Omental fat pad (tissue), 4 donors: ENCODE results near the gene GLIS2. TPM values are rescaled to one million over a fixed set of nuclear protein-coding genes. Genes with fewer than 3 reads are reported as not detected.
"Not testable (repeated sequence)": the region's sequence is repeated elsewhere in the genome, so short reads cannot be mapped to it uniquely, and the experiment has no call there.

Experiments used
- ATAC-seq: fragments of 150-250 bp; one replicate; pipeline ENCODE4 v1.9.1; 2016; ENCODE audit warnings: mild to moderate bottlenecking, moderate library complexity; ENCODE audit not compliant: low FRiP score
- DNase-seq: peaks from one replicate; pipeline ENCODE4 v3.0.0-alpha.2; 2019; ENCODE audit warnings: low spot score
- total RNA-seq, 4 donors: library from RNA; depleted of rRNA; stranded (reverse); fragments of >200 nt; gene quantifications; one replicate each; pipeline ENCODE4 v1.1.0, GENCODE V29; 2016
- TF ChIP-seq, protein P1 (sequence below), 3 donors: fragments of 450-650 bp; IDR thresholded peaks; one replicate each; pipeline ENCODE4 v1.5.1; 2016 to 2017; ENCODE audit warnings: antibody characterized with exemption in 3 of 3, mild to moderate bottlenecking in 3 of 3, moderate library complexity in 2 of 3

GLIS2 gene
- total RNA-seq, 4 donors from 2014 or later, result 1.9 to 4.9 (median 3.0) TPM

DNA sequence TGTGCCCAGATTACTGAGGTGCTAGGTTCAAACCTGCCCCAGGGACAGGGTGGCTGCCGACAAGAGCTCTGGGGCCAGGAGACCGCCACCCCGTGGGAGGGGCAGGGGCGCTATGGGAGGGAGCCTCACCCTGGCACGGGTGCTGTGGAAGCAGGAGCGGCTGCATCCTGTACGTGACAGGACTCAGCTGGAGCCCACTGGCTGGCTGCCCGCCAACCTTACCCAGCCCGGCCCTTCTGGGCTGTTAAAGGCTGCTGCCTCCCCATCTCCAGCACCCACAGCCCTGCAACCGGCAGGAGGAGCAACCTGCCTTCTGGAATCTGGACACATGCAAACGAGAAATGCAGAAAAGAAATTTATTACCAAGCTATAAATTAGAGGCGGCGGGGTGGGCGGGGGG lies 24.0 kb downstream of the GLIS2 start:
- DNase-seq (no peak), ATAC-seq (no peak)
- TF ChIP-seq, protein P1, sequence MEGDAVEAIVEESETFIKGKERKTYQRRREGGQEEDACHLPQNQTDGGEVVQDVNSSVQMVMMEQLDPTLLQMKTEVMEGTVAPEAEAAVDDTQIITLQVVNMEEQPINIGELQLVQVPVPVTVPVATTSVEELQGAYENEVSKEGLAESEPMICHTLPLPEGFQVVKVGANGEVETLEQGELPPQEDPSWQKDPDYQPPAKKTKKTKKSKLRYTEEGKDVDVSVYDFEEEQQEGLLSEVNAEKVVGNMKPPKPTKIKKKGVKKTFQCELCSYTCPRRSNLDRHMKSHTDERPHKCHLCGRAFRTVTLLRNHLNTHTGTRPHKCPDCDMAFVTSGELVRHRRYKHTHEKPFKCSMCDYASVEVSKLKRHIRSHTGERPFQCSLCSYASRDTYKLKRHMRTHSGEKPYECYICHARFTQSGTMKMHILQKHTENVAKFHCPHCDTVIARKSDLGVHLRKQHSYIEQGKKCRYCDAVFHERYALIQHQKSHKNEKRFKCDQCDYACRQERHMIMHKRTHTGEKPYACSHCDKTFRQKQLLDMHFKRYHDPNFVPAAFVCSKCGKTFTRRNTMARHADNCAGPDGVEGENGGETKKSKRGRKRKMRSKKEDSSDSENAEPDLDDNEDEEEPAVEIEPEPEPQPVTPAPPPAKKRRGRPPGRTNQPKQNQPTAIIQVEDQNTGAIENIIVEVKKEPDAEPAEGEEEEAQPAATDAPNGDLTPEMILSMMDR (IDR thresholded peaks at IDR 0.05), result no peak

DNA sequence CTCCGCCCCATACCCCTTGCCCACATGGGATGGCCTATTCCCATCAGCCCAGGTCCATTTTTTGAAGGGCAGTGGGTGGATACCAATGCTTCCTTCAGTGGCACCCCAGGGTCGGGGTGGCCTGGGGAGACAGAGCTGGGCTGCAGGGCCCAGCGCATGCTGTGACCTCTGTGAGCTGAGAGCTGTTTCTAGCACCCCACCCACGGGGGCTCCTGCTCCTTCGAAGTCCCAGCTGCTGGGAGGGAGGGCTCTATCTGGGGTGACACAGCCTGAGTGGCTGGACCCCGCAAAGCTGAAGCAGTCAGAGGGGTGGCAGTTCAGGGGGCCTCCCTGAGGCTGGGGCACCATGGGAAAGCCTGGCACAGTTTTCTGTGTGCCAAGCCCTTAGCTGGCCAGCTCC lies 24.6 kb downstream of the GLIS2 start:
- ATAC-seq (no peak), DNase-seq (no peak)
- TF ChIP-seq, protein P1 (IDR thresholded peaks at IDR 0.05), result no peak

DNA sequence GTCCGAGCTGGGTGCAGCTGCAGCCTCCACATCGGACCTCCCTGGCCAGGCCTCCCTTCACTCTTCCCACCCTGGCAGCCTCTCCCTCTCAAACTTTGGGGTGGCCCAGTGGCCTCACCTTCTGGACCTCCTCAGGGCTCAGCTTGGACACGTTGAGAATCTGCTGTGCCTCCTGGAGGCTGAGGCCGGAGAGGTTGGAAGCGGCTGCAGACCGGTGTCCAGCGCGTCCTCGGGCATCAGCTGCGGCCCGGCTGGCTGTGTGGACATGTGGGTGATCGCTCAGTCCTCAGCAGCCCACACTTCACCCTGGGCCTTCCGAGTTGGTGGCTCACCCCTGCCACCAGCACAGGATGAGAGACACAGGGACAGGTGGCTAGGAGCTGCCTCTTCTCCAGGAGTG lies 25.4 kb downstream of the GLIS2 start:
- TF ChIP-seq, protein P1 (IDR thresholded peaks at IDR 0.05), result no peak
- no peak for DNase-seq

DNA sequence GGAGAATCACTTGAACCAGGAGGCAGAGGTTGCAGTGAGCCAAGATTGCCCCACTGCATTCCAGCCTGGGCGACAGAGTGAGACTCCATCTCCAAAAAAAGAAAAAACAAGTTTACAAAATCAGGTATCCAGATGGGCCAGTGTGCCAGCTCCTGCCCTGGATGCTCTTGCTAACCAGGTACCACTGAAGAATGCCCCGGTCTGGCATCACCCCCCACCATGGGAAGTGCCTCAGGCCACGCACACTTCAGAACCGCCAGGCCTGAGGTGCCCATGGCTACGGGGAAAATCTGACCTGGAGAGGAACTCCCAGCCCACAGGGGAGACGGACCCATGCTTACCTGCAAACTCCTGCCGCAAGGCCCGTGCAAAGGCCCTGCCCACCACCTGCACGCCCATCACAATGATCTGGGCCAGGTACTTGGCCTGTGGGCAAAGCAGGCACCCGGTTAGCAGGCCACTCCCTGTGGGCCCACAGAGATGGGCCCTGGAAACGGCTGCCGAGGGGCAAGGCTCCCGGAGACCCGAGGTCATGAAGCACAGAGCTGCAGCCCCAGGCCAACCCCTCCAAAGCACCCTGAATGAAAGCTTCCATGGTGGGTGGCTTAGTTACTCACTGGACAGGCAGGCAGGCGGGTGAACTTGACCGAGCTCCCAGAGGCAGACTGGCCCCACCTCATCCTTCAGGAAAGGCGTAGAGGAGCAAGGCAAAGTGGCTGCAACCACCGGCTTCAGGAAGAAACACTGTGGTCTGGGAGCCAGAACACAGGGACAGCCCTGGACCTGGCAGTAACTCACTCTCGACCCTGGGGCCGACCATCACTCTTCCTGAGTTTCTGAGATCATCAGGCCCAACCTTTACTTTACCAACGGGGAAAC lies 27.2 kb downstream of the GLIS2 start:
- DNase-seq (no peak), ATAC-seq (no peak)
- TF ChIP-seq, protein P1 (IDR thresholded peaks at IDR 0.05), result no peak

More for the DNA sequence above, 25.4 kb downstream of the GLIS2 start:
- no peak for ATAC-seq

DNA sequence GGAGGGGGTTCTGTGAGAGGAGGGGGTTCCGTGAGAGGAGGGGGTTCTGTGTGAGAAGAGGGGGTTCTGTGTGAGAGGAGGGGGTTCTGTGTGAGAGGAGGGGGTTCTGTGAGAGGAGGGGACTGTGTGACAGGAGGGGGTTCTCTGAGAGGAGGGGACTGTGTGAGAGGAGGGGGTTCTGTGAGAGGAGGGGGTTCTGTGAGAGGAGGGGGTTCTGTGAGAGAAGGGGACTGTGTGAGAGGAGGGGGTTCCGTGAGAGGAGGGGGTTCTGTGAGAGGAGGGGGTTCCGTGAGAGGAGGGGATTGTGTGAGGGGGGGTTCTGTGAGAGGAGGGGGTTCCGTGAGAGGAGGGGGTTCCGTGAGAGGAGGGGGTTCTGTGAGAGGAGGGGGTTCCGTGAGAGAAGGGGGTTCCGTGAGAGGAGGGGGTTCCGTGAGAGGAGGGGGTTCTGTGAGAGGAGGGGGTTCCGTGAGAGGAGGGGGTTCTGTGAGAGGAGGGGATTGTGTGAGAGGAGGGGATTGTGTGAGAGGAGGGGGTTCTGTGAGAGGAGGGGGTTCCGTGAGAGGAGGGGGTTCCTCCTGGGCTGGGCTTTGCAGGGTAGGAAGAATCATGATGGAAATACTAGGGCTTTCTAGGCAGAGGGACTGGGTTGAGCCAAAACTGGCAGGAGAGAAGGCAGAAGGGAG lies 28.6 kb downstream of the GLIS2 start:
- DNase-seq, ATAC-seq: not testable (repeated sequence)

DNA sequence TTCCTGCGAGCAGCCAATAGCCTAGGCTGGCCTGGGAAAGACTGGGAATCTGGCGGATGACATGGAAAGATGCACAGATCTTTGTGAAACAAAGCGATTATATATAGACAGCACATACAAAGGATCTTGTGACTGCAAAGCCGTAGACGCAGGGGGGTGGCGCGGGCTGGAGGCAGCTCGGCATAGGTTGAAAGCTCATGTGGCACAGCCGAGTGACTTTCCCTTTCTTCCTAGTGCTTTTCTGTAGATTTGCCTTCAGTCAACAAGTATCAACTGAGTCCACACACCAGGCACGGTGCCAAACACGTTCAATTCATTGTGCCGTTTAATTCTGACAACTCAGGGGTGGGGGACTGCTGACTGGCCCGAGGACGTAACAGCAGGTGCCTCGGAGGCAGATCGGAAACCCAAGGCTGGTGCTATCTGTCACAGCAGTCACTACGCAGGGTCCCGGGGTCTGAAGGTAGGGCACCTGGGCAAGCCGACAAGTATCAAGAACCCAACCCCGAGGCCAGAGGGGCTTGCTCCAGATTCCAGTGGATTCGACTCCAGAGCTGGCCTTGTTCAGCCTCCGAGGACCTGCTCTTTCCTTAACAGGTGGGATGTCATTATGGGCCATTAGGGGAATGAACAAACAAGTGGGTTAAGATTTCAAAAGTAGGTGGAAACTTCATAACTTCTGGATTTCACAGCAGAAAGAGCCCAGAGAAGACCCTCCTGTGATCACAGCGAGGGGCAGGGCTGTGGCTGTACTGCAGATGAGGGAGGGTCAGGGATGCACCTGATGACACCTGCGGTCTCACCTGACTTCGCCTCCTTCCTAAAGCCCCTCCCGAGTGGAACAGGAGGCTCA lies 29.3 kb downstream of the GLIS2 start:
- no peak for ATAC-seq
- DNase-seq, result no peak
- TF ChIP-seq, protein P1 (IDR thresholded peaks at IDR 0.05), result no peak
